ENCODE data around the gene PANK1. TPM values are rescaled to one million over a fixed set of nuclear protein-coding genes. Genes with fewer than 3 reads are reported as not detected.

PANK1 gene
- total RNA-seq, 1 experiment from 2014 or later: 33.2 TPM

- Histone ChIP-seq H3K9me3 (ENCODE audit: control insufficient read depth, low read depth, low read length) (no peaks in the 10 kb centered on the region), H3K14ac (ENCODE audit: insufficient read depth, low read length) (no peak overlapping the region), H2BK12ac (ENCODE audit: insufficient read length, low read depth, low read length) (no peak overlapping the region), H3T11ph (ENCODE audit: low read length) (no peak overlapping the region), H3K18ac (ENCODE audit: insufficient read length, low read depth, low read length) (no peak overlapping the region), H3K56ac (ENCODE audit: insufficient read length, low read depth, low read length) (no peak overlapping the region), H2AFZ (ENCODE audit: low read length) (no peak overlapping the region), H3K23ac (ENCODE audit: insufficient read length, low read depth, low read length) (no peak overlapping the region), H2BK120ac (ENCODE audit: low read depth, low read length, poor library complexity, severe bottlenecking) (no peak overlapping the region), H3K4me1 (ENCODE audit: insufficient read depth, low read length) (no peaks in the 10 kb centered on the region), H2BK20ac (ENCODE audit: low read depth, low read length, poor library complexity, severe bottlenecking) (no peak overlapping the region), H3K23me2 (ENCODE audit: insufficient read length, low read depth, low read length, poor library complexity, severe bottlenecking) (no peaks in the 10 kb centered on the region), H3K4me2 (ENCODE audit: insufficient read depth, insufficient read length, low read length) (no peak overlapping the region), H4K91ac (ENCODE audit: insufficient read length, low read depth, low read length) (no peak overlapping the region), H3K79me2 (ENCODE audit: insufficient read depth, low read length) (no peaks in the 10 kb centered on the region), H4K20me1 (ENCODE audit: control insufficient read depth, insufficient read depth, insufficient read length) (no peaks in the 10 kb centered on the region), H2BK15ac (ENCODE audit: low read depth, low read length) (no peak overlapping the region), H3K79me1 (ENCODE audit: insufficient read depth, low read depth, low read length, poor library complexity, severe bottlenecking) (no peaks in the 10 kb centered on the region), H3K4ac (ENCODE audit: low read depth, low read length) (no peak overlapping the region), H3K27ac (ENCODE audit: insufficient read length, low read depth, low read length) (no peak overlapping the region), H3K9ac (ENCODE audit: extremely low read depth, insufficient read length, low read length) (no peak overlapping the region), H2BK5ac (ENCODE audit: insufficient read length, low read length) (no peak overlapping the region), H3K27me3 (ENCODE audit: insufficient read depth, low read length) (peaks cover 2% of the 10 kb centered on the region; the same call in 1 of the 2 replicates), H2AK5ac (ENCODE audit: insufficient read length, low read length) (no peak overlapping the region), H4K5ac (ENCODE audit: insufficient read length, low read depth, low read length) (no peak overlapping the region), H4K8ac (replicated peaks; ENCODE audit: insufficient read length, low read depth, low read length) (no peak overlapping the region)
- Mint-ChIP-seq H3K4me1 (peaks cover 0 to 2% of the 10 kb centered on the region in 2 experiments; a peak in 1 of 4 replicates), H3K36me3 (ENCODE audit: insufficient read depth in 1 of 3, low read depth in 3 of 3) (peaks cover 0 to 4% (median 0%) of the 10 kb centered on the region in 3 experiments; a peak in 2 of 7 replicates), H3K9me3 (peaks cover 0 to 2% of the 10 kb centered on the region in 2 experiments; a peak in 1 of 5 replicates), H3K27ac (no peak overlapping the region; a peak in 1 of 7 replicates), H3K4me3 (no peak overlapping the region), H3K27me3 (ENCODE audit: low read depth) (no peaks in the 10 kb centered on the region; the same call in 1 of the 2 replicates)
- no peak for TF ChIP-seq CTCF (conservative IDR thresholded peaks at IDR 0.05)
- DNase-seq: no peak
- WGBS (ENCODE audit: extremely low coverage, insufficient read length, low lambda C conversion rate): no CpG with 5 or more reads among the region's 4 CpGs
Observed at GRCh38 chr10:89552213-89552612, 92.8 kb downstream of the PANK1 start.

Data from H9 (cell line).